T-cell (primary cell): ENCODE results near the gene PCLO. TPM values are rescaled to one million over a fixed set of nuclear protein-coding genes. Genes with fewer than 3 reads are reported as not detected.

ENCODE experiments used
- ATAC-seq, 4 experiments: fragments of 200-7000 bp in 3 of 4; fragments of 150-1000 bp in 1 of 4; cut with Tn5 transposase; replicated peaks in 1 of 4; 1 replicate in 3 of 4; 2 replicates in 1 of 4; pipeline ENCODE4 v1.10.0; 2021; ENCODE audit warnings: moderate library complexity in 3 of 4, mild to moderate bottlenecking in 2 of 4, moderate number of reproducible peaks in 1 of 4
- CTCF ChIA-PET, 2 donors: fragments of 300-600 bp; sonication (Branson Sonifier 250); formaldehyde crosslinking; loops; one replicate each; lab custom pipeline; 2022; ENCODE audit warnings: antibody characterized with exemption in 2 of 2; lab: Charles Lee
- POLR2A ChIA-PET, 2 donors: fragments of 300-600 bp; sonication (Branson Sonifier 250); formaldehyde crosslinking; loops; one replicate each; lab custom pipeline; 2022; ENCODE audit warnings: antibody characterized with exemption in 2 of 2; lab: Charles Lee
- DNase-seq, 35 experiments: peaks; one replicate each; pipeline versions ENCODE4 v3.0.0 to v3.0.0-alpha.2; 2013 to 2023
- H3K27ac ChIP-seq: one replicate; pipeline ENCODE4 v1.5.1; 2013; ENCODE audit warnings: low read length
- H3K27me3 ChIP-seq, 2 experiments: replicated peaks in 1 of 2; 1 replicate in 1 of 2; 2 replicates in 1 of 2; pipeline versions ENCODE4 v1.6.1 to v1.7.0; 2013; ENCODE audit warnings: low read length in 1 of 2, mixed read lengths in 1 of 2; ENCODE audit not compliant: control insufficient read depth in 2 of 2, insufficient read depth in 2 of 2; ENCODE audit errors: extremely low read depth in 1 of 2
- H3K36me3 ChIP-seq, 2 donors: 1 replicate in 1 of 2; 2 replicates in 1 of 2; pipeline versions ENCODE4 v1.6.1 to v1.7.0; 2013; ENCODE audit warnings: low read length in 1 of 2; ENCODE audit not compliant: control insufficient read depth in 2 of 2, insufficient read depth in 1 of 2; ENCODE audit errors: extremely low read depth in 1 of 2
- H3K4me1 ChIP-seq, 2 experiments: 1 replicate in 1 of 2; 2 replicates in 1 of 2; pipeline versions ENCODE4 v1.6.1 to v1.7.0; 2013; ENCODE audit warnings: low read length in 2 of 2, mixed read lengths in 1 of 2; ENCODE audit not compliant: insufficient read depth in 2 of 2, control insufficient read depth in 1 of 2; ENCODE audit errors: extremely low read depth in 1 of 2
- H3K4me3 ChIP-seq, 2 donors: 1 replicate in 1 of 2; 2 replicates in 1 of 2; pipeline versions ENCODE4 v1.5.1 to v1.7.0; 2013; ENCODE audit warnings: mild to moderate bottlenecking in 2 of 2, low read length in 1 of 2, moderate library complexity in 1 of 2; ENCODE audit not compliant: control insufficient read depth in 1 of 2; ENCODE audit errors: extremely low read depth in 1 of 2
- H3K9me3 ChIP-seq: 2 replicates; pipeline ENCODE4 v1.7.0; 2013
- H3K27ac Mint-ChIP-seq, 2 donors: one replicate each; pipeline ENCODE4 v1.8.0; 2020 to 2021; ENCODE audit warnings: mild to moderate bottlenecking in 2 of 2, mixed read lengths in 2 of 2
- H3K27me3 Mint-ChIP-seq, 2 donors: one replicate each; pipeline ENCODE4 v1.8.0; 2021 to 2022; ENCODE audit warnings: mixed read lengths in 2 of 2
- H3K36me3 Mint-ChIP-seq: one replicate; pipeline ENCODE4 v1.8.0; 2021; ENCODE audit warnings: mixed read lengths
- H3K4me1 Mint-ChIP-seq, 3 donors: one replicate each; pipeline ENCODE4 v1.8.0; 2020 to 2022; ENCODE audit warnings: mixed read lengths in 3 of 3, mild to moderate bottlenecking in 1 of 3
- H3K4me3 Mint-ChIP-seq, 3 donors: one replicate each; pipeline ENCODE4 v1.8.0; 2020 to 2022; ENCODE audit warnings: mild to moderate bottlenecking in 3 of 3, mixed read lengths in 3 of 3, moderate library complexity in 3 of 3
- H3K9me3 Mint-ChIP-seq, 3 donors: one replicate each; pipeline ENCODE4 v1.8.0; 2020 to 2022; ENCODE audit warnings: mixed read lengths in 3 of 3
- WGBS: methylation state at CpG from one replicate; pipeline ENCODE4 v1.1.5; 2013; ENCODE audit warnings: missing lambda C conversion rate; ENCODE audit not compliant: insufficient coverage; 5-methylcytosine and 5-hydroxymethylcytosine counted together
- total RNA-seq, 35 experiments: library from RNA in 6 of 35; stranded (reverse) in 6 of 35; fragments of 120-200 nt in 1 of 35; gene quantifications; one replicate each; pipeline versions ENCODE4 v1.2.1 to v1.2.4 and lab custom pipeline; 2013 to 2026

Gene PCLO
- total RNA-seq, 5 donors from 2014 or later (not counting 1 experiment from before 2014, with no cell fraction given) = 0.03 to 0.05 (median 0.03) TPM; not detected in 1

- no peaks in the 10 kb centered on the region for H3K27me3 Mint-ChIP-seq
- Histone ChIP-seq H3K27ac (no peak overlapping the region), H3K27me3 (no peaks in the 10 kb centered on the region), H3K4me1 (no peaks in the 10 kb centered on the region), H3K36me3 (no peaks in the 10 kb centered on the region), H3K4me3 (no peak overlapping the region), H3K9me3 (no peaks in the 10 kb centered on the region)
- H3K9me3 Mint-ChIP-seq = peaks cover 0 to 8% (median 0%) of the 10 kb centered on the region in 3 donors
- no peak overlapping the region for H3K27ac Mint-ChIP-seq
- ATAC-seq = no peak
- 80% methylated on average over 2 of the region's 2 CpGs for WGBS
- POLR2A ChIA-PET = no interaction called here
- H3K4me3 Mint-ChIP-seq = no peak overlapping the region
- no peaks in the 10 kb centered on the region for H3K36me3 Mint-ChIP-seq
- DNase-seq = no peak
- H3K4me1 Mint-ChIP-seq = no peaks in the 10 kb centered on the region
- CTCF ChIA-PET = no interaction called here
These were observed 417.6 kb downstream of the PCLO start for GRCh38 chr7:82745117-82745516.

- H3K4me3 Mint-ChIP-seq = no peak overlapping the region
- no peak for ATAC-seq
- no peak overlapping the region for H3K4me3 ChIP-seq
- H3K27me3 Mint-ChIP-seq = no peaks in the 10 kb centered on the region
- ChIA-PET CTCF (no interaction called here), POLR2A (no interaction called here)
- no peak for DNase-seq
- H3K36me3 Mint-ChIP-seq = no peaks in the 10 kb centered on the region
- no peak overlapping the region for H3K27ac Mint-ChIP-seq
- no peaks in the 10 kb centered on the region for H3K36me3 ChIP-seq
- no peaks in the 10 kb centered on the region for H3K4me1 ChIP-seq
- no peaks in the 10 kb centered on the region for H3K9me3 ChIP-seq
- H3K4me1 Mint-ChIP-seq = no peaks in the 10 kb centered on the region
- peaks cover 0 to 5% (median 4%) of the 10 kb centered on the region in 3 donors for H3K9me3 Mint-ChIP-seq
- H3K27me3 ChIP-seq = no peaks in the 10 kb centered on the region
- no peak overlapping the region for H3K27ac ChIP-seq
- whole genome bisulfite sequencing = 87% methylated on average over 3 of the region's 4 CpGs
These were observed 420.5 kb downstream of the PCLO start for GRCh38 chr7:82742163-82742562.

GRCh38 chr7:82741493-82741892 is 421.2 kb downstream of the PCLO start:
- H3K36me3 ChIP-seq = no peaks in the 10 kb centered on the region
- DNase-seq (no peak), ATAC-seq (no peak)
- no peaks in the 10 kb centered on the region for H3K36me3 Mint-ChIP-seq
- H3K27ac Mint-ChIP-seq = no peak overlapping the region
- H3K4me1 Mint-ChIP-seq = no peaks in the 10 kb centered on the region
- ChIA-PET POLR2A (no interaction called here), CTCF (no interaction called here)
- H3K27me3 Mint-ChIP-seq = no peaks in the 10 kb centered on the region
- no peak overlapping the region for H3K27ac ChIP-seq
- no peak overlapping the region for H3K4me3 Mint-ChIP-seq
- no peaks in the 10 kb centered on the region for H3K4me1 ChIP-seq
- peaks cover 0 to 6% (median 4%) of the 10 kb centered on the region in 3 donors for H3K9me3 Mint-ChIP-seq
- H3K9me3 ChIP-seq = no peaks in the 10 kb centered on the region
- H3K4me3 ChIP-seq = no peak overlapping the region
- no peaks in the 10 kb centered on the region for H3K27me3 ChIP-seq

- POLR2A ChIA-PET = no interaction called here
- Mint-ChIP-seq H3K4me1 (no peaks in the 10 kb centered on the region), H3K27me3 (no peaks in the 10 kb centered on the region), H3K9me3 (peaks cover 0 to 9% (median 4%) of the 10 kb centered on the region in 3 donors), H3K27ac (no peak overlapping the region), H3K36me3 (no peaks in the 10 kb centered on the region), H3K4me3 (no peak overlapping the region)
- no peak for ATAC-seq
- 0% methylated on average over 1 of the region's 3 CpGs for WGBS
- no peak overlapping the region for H3K4me3 ChIP-seq
- no peaks in the 10 kb centered on the region for H3K36me3 ChIP-seq
- H3K9me3 ChIP-seq = no peaks in the 10 kb centered on the region
- no peak for DNase-seq
- no peaks in the 10 kb centered on the region for H3K4me1 ChIP-seq
- CTCF ChIA-PET = interaction anchor here in 1 of 2 donors (0.5 kb wide), 1 partner anchor 13 kb away, joined by 3 read pairs; no protein-coding TSS in a partner anchor
- H3K27me3 ChIP-seq = no peaks in the 10 kb centered on the region
- H3K27ac ChIP-seq = no peak overlapping the region
These were observed 422.3 kb downstream of the PCLO start for GRCh38 chr7:82740246-82740848.

- Histone ChIP-seq H3K36me3 (no peaks in the 10 kb centered on the region), H3K4me3 (no peak overlapping the region), H3K27ac (no peak overlapping the region), H3K4me1 (no peaks in the 10 kb centered on the region), H3K9me3 (no peaks in the 10 kb centered on the region), H3K27me3 (no peaks in the 10 kb centered on the region)
- ATAC-seq (no peak), DNase-seq (no peak)
- ChIA-PET CTCF (no interaction called here), POLR2A (no interaction called here)
- Mint-ChIP-seq H3K4me1 (no peaks in the 10 kb centered on the region), H3K9me3 (peaks cover 0 to 4% (median 3%) of the 10 kb centered on the region in 3 donors), H3K27ac (no peak overlapping the region), H3K4me3 (no peak overlapping the region), H3K36me3 (no peaks in the 10 kb centered on the region), H3K27me3 (no peaks in the 10 kb centered on the region)
- WGBS = 95% methylated on average over 3 of the region's 3 CpGs
These were observed 426.1 kb downstream of the PCLO start for GRCh38 chr7:82736633-82737032.

- Mint-ChIP-seq H3K36me3 (no peaks in the 10 kb centered on the region), H3K27me3 (no peaks in the 10 kb centered on the region), H3K4me3 (no peak overlapping the region), H3K27ac (no peak overlapping the region), H3K9me3 (peaks cover 0 to 3% (median 0%) of the 10 kb centered on the region in 3 donors), H3K4me1 (no peaks in the 10 kb centered on the region)
- ChIA-PET CTCF (no interaction called here), POLR2A (no interaction called here)
- no peaks in the 10 kb centered on the region for H3K36me3 ChIP-seq
- H3K4me1 ChIP-seq = no peaks in the 10 kb centered on the region
- no peak for ATAC-seq
- H3K27me3 ChIP-seq = no peaks in the 10 kb centered on the region
- no peaks in the 10 kb centered on the region for H3K9me3 ChIP-seq
- WGBS = 56% methylated on average over 1 of the region's 3 CpGs
- H3K4me3 ChIP-seq = no peak overlapping the region
- H3K27ac ChIP-seq = no peak overlapping the region
- no peak for DNase-seq
These were observed 430.0 kb downstream of the PCLO start for GRCh38 chr7:82732677-82733076.
